PFSK-1 (cell line): ENCODE measurements around the gene ATP6V0D1.

Experiments used
- FOXP2 ChIP-seq: optimal IDR thresholded peaks from 2 replicates; pipeline ENCODE3; 2011; ENCODE audit warnings: borderline replicate concordance, control low read depth, inconsistent platforms; ENCODE audit not compliant: insufficient read depth; ENCODE audit errors: extremely low read length, extremely low read depth
- POLR2AphosphoS5 ChIP-seq: IDR thresholded peaks from 2 replicates; pipeline ENCODE4 v1.6.1; 2012; ENCODE audit warnings: low read depth, mild to moderate bottlenecking, control low read depth, low read length, moderate library complexity
- REST ChIP-seq, 2 experiments: IDR thresholded peaks; 2 replicates each; pipeline versions ENCODE4 v1.6.1 to v1.8.0; 2011 to 2012; ENCODE audit warnings: low read depth in 2 of 2, low read length in 2 of 2, control low read depth in 1 of 2, inconsistent platforms in 1 of 2, mild to moderate bottlenecking in 1 of 2, moderate library complexity in 1 of 2; ENCODE audit not compliant: insufficient read depth in 1 of 2
- SIN3A ChIP-seq: IDR thresholded peaks from 2 replicates; pipeline ENCODE4 v1.6.1; 2012; ENCODE audit warnings: mild to moderate bottlenecking, low read length, moderate library complexity, borderline replicate concordance; ENCODE audit not compliant: insufficient read depth
- TAF1 ChIP-seq: IDR thresholded peaks from 2 replicates; pipeline ENCODE4 v1.6.1; 2012; ENCODE audit warnings: low read length, control low read depth, borderline replicate concordance; ENCODE audit not compliant: insufficient read depth

The ATP6V0D1 gene

GRCh38 chr16:67398546-67399217 lies 82.3 kb downstream of the ATP6V0D1 start:
- no peak for TF ChIP-seq POLR2AphosphoS5
- TF ChIP-seq REST (IDR thresholded peaks at IDR 0.05; ENCODE audit: insufficient read depth in 1 of 2, low read depth in 2 of 2, low read length in 2 of 2), result no peak
- no peak for TF ChIP-seq TAF1
- TF ChIP-seq FOXP2, result no peak
- no peak for TF ChIP-seq SIN3A

GRCh38 chr16:67397812-67398545 lies 83.0 kb downstream of the ATP6V0D1 start:
- no peak for TF ChIP-seq SIN3A
- no peak for TF ChIP-seq REST (IDR thresholded peaks at IDR 0.05; ENCODE audit: insufficient read depth in 1 of 2, low read depth in 2 of 2, low read length in 2 of 2)
- TF ChIP-seq TAF1, result no peak
- TF ChIP-seq POLR2AphosphoS5, result no peak
- no peak for TF ChIP-seq FOXP2

GRCh38 chr16:67397036-67397801 lies 83.7 kb downstream of the ATP6V0D1 start:
- no peak for TF ChIP-seq REST (IDR thresholded peaks at IDR 0.05; ENCODE audit: insufficient read depth in 1 of 2, low read depth in 2 of 2, low read length in 2 of 2)
- TF ChIP-seq SIN3A, result no peak
- TF ChIP-seq FOXP2, result no peak
- TF ChIP-seq POLR2AphosphoS5, result no peak
- no peak for TF ChIP-seq TAF1

GRCh38 chr16:67396159-67397035 lies 84.6 kb downstream of the ATP6V0D1 start:
- TF ChIP-seq POLR2AphosphoS5, result no peak
- TF ChIP-seq REST (IDR thresholded peaks at IDR 0.05; ENCODE audit: insufficient read depth in 1 of 2, low read depth in 2 of 2, low read length in 2 of 2), result no peak
- TF ChIP-seq FOXP2, result no peak
- no peak for TF ChIP-seq SIN3A
- no peak for TF ChIP-seq TAF1
